ENCODE results near the gene SRPK2.
"Not testable (repeated sequence)": the region's sequence is repeated elsewhere in the genome, so short reads cannot be mapped to it uniquely, and the experiment has no call there.

SRPK2 gene

GRCh38 chr7:105337529-105337928 lies 51.2 kb downstream of the SRPK2 start:
- DNase-seq, result no peak

GRCh38 chr7:105336009-105336408 lies 52.7 kb downstream of the SRPK2 start:
- DNase-seq, result no peak

DNA sequence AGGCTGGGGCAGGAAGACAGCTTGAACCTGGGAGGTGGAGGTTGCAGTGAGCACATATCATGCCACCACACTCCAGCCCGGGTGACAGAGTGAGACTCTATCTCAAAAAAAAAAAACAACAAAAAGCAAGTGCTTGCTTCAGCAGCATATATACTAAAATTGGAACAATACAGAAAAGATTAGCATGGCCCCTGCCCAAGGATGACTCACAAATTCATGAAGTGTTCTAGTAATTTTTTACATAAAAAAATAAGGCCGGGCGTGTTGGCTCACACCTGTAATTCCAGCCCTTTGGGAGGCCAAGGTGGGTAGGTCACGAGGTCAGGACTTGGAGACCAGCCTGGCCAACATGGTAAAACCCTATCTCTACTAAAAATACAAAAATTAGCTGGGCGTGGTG lies 56.1 kb downstream of the SRPK2 start:
- not testable (repeated sequence) for DNase-seq

DNA sequence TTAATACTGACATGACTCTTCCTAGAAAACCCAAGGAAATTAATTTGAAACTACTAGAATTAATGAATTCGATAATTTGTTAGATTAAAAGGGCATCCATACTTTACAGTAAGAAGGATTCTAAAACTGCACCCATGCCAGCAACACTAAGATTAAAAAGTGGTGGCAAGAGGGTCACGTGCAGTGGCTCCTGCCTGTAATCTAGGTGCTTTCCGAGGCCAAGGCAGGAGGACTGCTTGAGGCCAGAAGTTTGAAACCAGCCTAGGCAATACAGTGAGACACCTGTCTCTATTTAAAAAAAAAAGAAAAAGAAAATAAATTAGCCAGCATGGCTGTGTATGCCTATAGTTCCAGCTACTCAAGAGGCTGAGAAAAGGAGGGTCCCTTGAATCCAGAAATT lies 58.2 kb downstream of the SRPK2 start:
- no peak for DNase-seq

DNA sequence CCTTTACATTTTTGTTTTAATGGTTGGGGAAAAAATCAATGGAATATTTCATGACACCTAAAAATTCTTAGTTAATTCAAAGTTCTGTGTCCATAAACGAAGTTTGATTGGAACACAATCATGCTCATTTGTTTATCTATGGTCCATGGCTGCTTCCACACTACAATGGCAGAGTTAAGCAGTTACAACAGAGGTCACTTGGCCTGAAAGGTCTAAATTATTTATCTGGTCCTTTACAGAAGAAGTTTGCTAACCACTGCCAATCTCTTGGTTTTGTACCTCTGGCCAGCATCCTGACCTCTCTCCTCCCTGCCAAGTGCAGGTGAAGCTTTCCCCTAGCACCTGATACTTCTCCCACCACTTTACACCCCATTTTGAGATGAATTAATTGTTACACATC lies 61.5 kb downstream of the SRPK2 start:
- DNase-seq, result no peak

GRCh38 chr7:105325216-105325904 lies 63.4 kb downstream of the SRPK2 start:
- DNase-seq, result no peak

DNA sequence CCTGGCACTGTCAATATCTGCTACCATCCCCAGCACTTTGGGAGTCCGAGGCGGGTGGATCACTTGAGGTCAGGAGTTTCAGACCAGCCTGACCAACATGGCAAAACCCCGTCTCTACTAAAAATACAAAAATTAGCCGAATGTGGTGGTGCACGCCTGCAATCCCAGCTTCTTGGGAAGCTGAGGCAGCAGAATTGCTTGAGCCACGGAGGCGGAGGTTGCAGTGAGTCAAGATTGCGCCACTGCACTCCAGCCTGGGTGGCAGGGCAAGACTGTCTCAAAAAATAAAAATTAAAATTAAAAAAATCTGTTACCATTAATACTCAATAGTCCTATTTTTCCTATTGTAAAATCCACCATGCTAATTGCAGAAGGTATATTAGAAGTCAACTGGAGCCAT lies 64.1 kb downstream of the SRPK2 start:
- not testable (repeated sequence) for DNase-seq

DNA sequence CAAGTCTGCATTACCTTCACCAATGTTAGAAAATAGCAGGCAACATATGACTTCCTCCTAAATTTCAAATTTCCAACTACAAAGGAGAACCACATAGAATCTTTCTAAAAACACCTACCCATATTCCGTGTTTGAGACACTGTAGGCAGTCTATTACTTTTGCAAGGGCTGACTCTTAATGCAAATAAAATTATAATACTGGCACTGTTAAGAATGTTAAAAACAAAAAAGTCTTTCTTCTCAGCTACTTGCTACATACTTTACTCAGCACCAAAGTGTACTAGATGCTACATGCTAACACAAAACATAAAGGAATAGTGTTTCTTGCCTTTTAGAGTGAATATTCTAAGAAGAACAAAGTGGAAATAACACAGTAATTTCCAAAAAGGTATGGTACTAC lies 65.4 kb downstream of the SRPK2 start:
- no peak for DNase-seq

DNA sequence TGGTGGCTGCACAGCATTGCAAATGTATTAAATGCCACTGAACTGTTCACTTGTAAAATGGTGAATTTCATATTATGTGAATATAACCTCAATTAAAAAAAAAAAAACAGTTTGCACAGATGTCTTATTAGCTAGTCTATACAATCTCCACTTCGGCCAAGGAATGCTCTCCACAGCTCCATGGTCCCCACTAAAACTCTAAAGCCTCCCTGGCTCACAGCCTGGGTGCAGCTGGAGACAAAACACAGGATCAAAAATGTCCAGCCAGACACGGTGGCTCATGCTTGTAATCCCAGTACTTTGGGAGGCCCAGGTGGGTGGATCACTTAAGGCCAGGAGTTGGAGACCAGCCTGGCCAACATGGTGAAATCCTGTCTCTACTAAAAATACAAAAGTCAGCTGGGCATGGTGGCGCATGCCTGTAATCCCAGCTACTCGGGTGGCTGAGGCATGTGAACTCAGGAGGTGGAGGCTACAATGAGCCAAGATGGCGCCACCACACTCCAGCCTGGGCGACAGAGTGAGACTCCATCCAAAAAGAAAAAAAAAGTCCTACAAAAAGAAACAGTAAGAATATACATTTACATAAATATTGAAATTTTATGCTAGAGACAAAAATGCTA lies 66.0 kb downstream of the SRPK2 start:
- DNase-seq, result no peak

DNA sequence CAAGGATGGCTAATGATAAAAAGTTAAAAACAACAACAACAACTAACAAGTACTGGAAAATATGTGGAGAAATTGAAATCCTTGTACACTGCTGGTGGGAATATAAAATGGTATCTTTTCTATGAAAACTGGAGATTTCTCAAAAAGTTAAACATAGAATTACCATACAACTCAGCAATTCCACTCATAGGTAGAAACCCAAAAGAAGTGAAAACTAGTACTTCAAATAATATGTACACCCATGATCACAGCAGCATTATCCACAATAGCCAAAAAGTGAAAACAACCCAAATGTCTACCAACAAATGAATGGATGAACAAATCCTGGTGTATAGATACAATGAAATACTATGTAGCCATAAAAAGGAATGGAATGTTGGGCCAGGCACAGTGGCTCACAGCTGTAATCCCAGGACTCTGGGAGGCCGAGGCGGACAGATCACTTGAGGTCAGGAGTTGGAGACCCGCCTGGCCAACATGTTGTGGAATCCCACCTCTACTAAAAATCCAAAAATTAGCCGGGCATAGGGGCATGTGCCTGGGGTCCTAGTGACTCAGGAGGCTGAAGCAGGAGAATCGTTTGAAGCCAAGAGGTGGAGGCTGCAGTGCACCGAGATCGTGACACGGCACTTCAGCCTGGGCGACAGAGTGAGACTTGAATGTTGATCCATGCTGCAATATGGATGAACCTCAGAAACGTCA lies 66.8 kb downstream of the SRPK2 start:
- no peak for DNase-seq

DNA sequence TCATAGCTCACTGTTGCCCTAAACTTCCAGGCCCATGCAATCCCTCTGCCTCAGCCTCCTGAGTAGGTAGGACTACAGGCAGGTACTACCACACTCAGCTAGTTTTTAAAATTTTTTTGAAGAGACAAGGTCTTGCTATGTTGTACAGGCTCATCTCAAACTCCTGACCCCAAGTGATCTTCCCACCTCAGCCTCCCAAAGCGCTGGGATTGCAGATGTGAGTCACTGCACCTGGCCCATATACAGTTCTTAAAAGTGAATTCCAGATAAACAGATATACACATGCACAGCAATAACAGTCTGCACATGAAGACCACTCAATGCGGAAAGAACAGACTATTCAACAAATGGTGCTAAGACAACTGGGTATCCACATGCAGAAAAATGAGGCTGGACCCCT lies 67.8 kb downstream of the SRPK2 start:
- DNase-seq, result no peak

DNA sequence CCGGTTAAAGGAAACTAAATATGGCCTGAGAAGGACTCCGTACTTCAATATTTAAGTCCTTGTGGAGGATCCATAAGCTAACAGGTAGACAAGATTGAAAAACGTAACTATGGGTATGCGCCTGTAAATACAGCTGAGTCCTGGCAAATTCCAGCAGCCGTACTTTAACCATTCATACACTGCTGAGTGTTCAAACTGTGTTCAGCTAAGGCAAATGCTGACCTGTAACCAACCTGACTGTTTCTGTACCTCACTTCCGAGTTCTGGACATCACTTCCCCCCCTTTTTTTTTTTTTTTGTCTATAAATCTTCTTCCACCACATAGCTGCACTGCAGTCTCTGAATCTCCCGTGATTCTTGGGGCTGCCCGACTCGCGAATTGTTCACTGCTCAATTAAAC lies 69.1 kb downstream of the SRPK2 start:
- DNase-seq, result no peak

GRCh38 chr7:105316578-105317344 lies 72.0 kb downstream of the SRPK2 start:
- no peak for DNase-seq

- no peak for DNase-seq
Measured at GRCh38 chr7:105315357-105315756, 73.4 kb downstream of the SRPK2 start.

- no peak for DNase-seq
Measured at GRCh38 chr7:105309235-105310169, 79.2 kb downstream of the SRPK2 start.

GRCh38 chr7:105307163-105307672 lies 81.5 kb downstream of the SRPK2 start:
- DNase-seq, result no peak

DNA sequence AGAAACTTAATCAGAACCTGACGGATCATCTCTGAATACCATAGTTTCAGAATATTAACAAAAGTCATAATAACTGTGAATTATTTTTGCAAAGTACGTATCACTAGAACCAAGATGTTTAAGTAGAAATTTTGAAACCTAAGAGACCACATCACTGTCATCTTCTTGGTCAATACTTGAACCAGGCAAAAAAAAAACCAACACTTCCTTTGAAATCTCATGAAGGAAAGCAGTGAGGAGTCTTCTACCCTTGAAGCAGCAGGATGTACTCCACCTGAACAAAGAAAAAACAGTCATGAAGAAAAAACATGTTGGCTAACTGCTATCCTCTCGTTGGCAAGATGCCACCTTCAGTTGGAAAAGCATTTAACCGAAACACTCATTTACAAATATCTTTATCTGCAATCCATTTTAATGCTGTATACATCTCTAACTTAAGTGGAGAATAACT lies 82.4 kb downstream of the SRPK2 start:
- no peak for DNase-seq

GRCh38 chr7:105305633-105306032 lies 83.1 kb downstream of the SRPK2 start:
- DNase-seq, result no peak

DNA sequence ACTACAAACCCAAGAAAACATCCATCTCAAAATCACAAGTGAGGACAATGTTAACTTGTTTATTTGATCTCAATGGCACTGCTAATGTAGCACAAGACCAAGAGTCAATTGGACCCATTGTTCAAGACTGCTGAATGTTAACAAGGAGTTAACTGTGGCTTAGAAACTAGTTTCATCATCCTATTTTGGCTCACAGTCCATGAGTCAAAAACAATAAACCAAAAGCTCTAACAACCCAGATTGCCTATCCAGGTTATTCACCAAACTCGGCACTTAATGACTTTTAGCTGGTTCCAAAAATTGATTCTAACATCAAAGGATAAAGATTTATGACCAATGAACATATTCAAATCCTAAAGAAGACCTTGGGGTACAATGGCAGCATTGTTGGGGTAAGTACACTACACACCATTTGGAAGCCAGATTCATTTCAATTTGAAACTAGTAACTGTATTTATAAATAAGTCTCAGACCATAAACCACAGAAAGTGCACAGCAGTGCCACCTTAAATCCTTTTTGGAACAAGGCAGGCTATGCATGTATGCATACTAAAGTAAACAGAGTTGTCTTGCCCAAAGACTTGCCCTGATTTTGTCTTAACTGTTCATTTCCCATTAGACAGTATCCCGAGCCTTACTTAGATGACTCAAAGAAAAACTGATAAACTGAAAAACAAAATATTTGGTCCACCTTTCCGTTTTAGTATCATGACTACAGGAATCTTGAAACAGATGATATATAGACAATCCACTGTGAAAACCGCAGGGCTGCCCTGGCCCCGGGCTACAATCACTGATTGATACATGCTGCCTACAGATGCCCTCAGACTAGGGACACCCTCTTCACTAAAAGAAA lies 84.5 kb downstream of the SRPK2 start:
- no peak for DNase-seq

- DNase-seq, result not testable (repeated sequence)
Measured at GRCh38 chr7:105300587-105300986, 88.1 kb downstream of the SRPK2 start.

- DNase-seq, result no peak
Measured at GRCh38 chr7:105298439-105298894, 90.3 kb downstream of the SRPK2 start.

Data from NCI-H748 treated with DMSO at 0.1 percent for 48 hours (cell line).